ENCODE data around the gene TUSC2. TPM values are rescaled to one million over a fixed set of nuclear protein-coding genes. Genes with fewer than 3 reads are reported as not detected.
A peak's percentile ranks its signal among the peaks of the same experiment; 100 is the strongest.

Gene TUSC2
- total and polyA plus RNA-seq, 9 of the 15 experiments (the other 6 are each of a cell fraction or from before 2014, with no cell fraction given): 2.8 to 67.5 (median 25.8) TPM

DNA sequence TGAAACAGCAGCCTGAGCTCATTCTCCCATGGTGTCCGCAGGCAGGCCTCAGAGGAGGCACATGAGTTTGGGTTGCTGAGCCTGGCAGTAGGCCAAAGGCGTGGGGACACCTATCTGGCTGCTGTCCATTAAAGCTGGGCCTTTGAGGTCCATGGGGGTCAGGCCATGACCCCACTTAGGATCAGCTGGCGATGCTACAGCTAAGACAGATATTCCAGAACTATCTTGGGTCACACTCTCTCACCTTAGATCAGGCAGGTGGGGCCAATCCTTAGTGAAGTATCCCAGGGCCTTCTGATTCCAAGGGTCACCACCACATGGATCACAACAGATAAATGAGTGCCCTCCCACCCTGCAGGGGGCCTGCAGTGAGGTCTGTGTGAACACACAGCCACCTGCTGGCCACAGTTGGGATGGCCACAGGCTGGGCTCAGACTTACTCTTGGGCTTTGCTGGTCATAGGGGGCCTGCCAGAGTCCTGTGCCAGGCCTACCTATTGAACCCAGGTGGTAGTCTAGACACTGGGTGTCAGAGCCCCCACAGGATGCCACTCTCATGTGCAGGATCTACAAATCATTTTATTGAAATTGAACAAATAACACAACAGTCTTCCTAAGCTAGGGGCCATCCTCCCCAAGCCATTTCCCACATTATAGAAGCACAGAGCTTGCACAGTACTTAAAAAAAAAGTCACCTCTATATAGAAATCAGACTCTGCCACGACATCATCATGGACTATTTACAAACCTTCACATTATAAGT lies 3.5 kb downstream of the TUSC2 start (continued):
- TF ChIP-seq POLR2H (tag; IDR thresholded peaks at IDR 0.05; ENCODE audit: low read depth) (no peak), ZKSCAN1 (IDR thresholded peaks at IDR 0.05; ENCODE audit: low read depth, low read length) (no peak), ZKSCAN8 (CRISPR knock-in tag; IDR thresholded peaks at IDR 0.05) (no peak), MAZ (CRISPR knock-in tag; conservative IDR thresholded peaks at IDR 0.05 in 1 of 2, IDR thresholded peaks at IDR 0.05 in 1 of 2) (peak; percentile 32 to 73; a peak in 3 of 4 replicates), ZNF551 (CRISPR knock-in tag; IDR thresholded peaks at IDR 0.05) (no peak), CBX5 (IDR thresholded peaks at IDR 0.05; ENCODE audit: borderline replicate concordance, low read depth) (no peak), POLR3G (IDR thresholded peaks at IDR 0.05; ENCODE audit: extremely low read depth, insufficient read length, insufficient replicate concordance) (no peak), RNF2 (IDR thresholded peaks at IDR 0.05) (no peak), DPF2 (IDR thresholded peaks at IDR 0.05) (peak; percentile 52; the same call in 1 of the 2 replicates)
- TF ChIP-seq, protein P1, sequence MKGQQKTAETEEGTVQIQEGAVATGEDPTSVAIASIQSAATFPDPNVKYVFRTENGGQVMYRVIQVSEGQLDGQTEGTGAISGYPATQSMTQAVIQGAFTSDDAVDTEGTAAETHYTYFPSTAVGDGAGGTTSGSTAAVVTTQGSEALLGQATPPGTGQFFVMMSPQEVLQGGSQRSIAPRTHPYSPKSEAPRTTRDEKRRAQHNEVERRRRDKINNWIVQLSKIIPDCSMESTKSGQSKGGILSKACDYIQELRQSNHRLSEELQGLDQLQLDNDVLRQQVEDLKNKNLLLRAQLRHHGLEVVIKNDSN (CRISPR knock-in tag; IDR thresholded peaks at IDR 0.05): no peak
- TF ChIP-seq, protein P2, sequence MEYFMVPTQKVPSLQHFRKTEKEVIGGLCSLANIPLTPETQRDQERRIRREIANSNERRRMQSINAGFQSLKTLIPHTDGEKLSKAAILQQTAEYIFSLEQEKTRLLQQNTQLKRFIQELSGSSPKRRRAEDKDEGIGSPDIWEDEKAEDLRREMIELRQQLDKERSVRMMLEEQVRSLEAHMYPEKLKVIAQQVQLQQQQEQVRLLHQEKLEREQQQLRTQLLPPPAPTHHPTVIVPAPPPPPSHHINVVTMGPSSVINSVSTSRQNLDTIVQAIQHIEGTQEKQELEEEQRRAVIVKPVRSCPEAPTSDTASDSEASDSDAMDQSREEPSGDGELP (CRISPR knock-in tag; IDR thresholded peaks at IDR 0.05; ENCODE audit: borderline replicate concordance): peak; percentile 91
- TF ChIP-seq, protein P3, sequence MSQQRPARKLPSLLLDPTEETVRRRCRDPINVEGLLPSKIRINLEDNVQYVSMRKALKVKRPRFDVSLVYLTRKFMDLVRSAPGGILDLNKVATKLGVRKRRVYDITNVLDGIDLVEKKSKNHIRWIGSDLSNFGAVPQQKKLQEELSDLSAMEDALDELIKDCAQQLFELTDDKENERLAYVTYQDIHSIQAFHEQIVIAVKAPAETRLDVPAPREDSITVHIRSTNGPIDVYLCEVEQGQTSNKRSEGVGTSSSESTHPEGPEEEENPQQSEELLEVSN (IDR thresholded peaks at IDR 0.05; ENCODE audit: borderline replicate concordance in 1 of 2, extremely low read depth in 1 of 2, insufficient read depth in 1 of 2, insufficient read length in 1 of 2, low read depth in 1 of 2, low read length in 1 of 2, poor library complexity in 1 of 2, severe bottlenecking in 1 of 2): no peak
- TF ChIP-seq, protein P4, sequence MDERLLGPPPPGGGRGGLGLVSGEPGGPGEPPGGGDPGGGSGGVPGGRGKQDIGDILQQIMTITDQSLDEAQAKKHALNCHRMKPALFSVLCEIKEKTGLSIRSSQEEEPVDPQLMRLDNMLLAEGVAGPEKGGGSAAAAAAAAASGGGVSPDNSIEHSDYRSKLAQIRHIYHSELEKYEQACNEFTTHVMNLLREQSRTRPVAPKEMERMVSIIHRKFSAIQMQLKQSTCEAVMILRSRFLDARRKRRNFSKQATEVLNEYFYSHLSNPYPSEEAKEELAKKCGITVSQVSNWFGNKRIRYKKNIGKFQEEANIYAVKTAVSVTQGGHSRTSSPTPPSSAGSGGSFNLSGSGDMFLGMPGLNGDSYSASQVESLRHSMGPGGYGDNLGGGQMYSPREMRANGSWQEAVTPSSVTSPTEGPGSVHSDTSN (CRISPR knock-in tag; IDR thresholded peaks at IDR 0.05; ENCODE audit: low read depth): no peak
- TF ChIP-seq, protein P4 (tag; conservative IDR thresholded peaks at IDR 0.05; ENCODE audit: low read depth): no peak
- TF ChIP-seq, protein P5, sequence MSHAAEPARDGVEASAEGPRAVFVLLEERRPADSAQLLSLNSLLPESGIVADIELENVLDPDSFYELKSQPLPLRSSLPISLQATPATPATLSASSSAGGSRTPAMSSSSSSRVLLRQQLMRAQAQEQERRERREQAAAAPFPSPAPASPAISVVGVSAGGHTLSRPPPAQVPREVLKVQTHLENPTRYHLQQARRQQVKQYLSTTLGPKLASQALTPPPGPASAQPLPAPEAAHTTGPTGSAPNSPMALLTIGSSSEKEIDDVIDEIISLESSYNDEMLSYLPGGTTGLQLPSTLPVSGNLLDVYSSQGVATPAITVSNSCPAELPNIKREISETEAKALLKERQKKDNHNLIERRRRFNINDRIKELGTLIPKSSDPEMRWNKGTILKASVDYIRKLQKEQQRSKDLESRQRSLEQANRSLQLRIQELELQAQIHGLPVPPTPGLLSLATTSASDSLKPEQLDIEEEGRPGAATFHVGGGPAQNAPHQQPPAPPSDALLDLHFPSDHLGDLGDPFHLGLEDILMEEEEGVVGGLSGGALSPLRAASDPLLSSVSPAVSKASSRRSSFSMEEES (CRISPR knock-in tag; IDR thresholded peaks at IDR 0.05): no peak
- TF ChIP-seq, protein P6, sequence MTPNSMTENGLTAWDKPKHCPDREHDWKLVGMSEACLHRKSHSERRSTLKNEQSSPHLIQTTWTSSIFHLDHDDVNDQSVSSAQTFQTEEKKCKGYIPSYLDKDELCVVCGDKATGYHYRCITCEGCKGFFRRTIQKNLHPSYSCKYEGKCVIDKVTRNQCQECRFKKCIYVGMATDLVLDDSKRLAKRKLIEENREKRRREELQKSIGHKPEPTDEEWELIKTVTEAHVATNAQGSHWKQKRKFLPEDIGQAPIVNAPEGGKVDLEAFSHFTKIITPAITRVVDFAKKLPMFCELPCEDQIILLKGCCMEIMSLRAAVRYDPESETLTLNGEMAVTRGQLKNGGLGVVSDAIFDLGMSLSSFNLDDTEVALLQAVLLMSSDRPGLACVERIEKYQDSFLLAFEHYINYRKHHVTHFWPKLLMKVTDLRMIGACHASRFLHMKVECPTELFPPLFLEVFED (CRISPR knock-in tag; conservative IDR thresholded peaks at IDR 0.05): no peak
